Ovary (tissue), 9 donors: ENCODE data around the gene ZRSR2. TPM values are rescaled to one million over a fixed set of nuclear protein-coding genes. Genes with fewer than 3 reads are reported as not detected.

Source experiments
- DNase-seq, 5 donors: peaks; one replicate each; pipeline ENCODE4 v3.0.0-alpha.2; 2019 to 2020
- H3K27ac ChIP-seq, 2 donors: fragments of 200-600 bp; one replicate each; pipeline versions ENCODE4 v1.5.1 to v1.8.0; 2019 to 2022
- H3K27me3 ChIP-seq: fragments of 200-600 bp; one replicate; pipeline ENCODE4 v1.8.0; 2022
- H3K36me3 ChIP-seq: fragments of 200-600 bp; sonication (generic); one replicate; pipeline ENCODE4 v1.5.1; 2019
- H3K4me1 ChIP-seq: one replicate; pipeline ENCODE4 v1.8.1; 2013; ENCODE audit warnings: mild to moderate bottlenecking, moderate library complexity; ENCODE audit not compliant: insufficient read depth
- H3K4me3 ChIP-seq: fragments of 200-600 bp; sonication (generic); one replicate; pipeline ENCODE4 v1.5.1; 2017
- H3K9me3 ChIP-seq, 2 donors: fragments of 200-600 bp in 1 of 2; sonication (generic) in 1 of 2; one replicate each; pipeline versions ENCODE4 v1.5.1 to v1.8.1; 2013 to 2019; ENCODE audit warnings: mild to moderate bottlenecking in 1 of 2, moderate library complexity in 1 of 2
- CTCF ChIP-seq, 3 donors: fragments of 450-650 bp in 2 of 3; fragments of 200-600 bp in 1 of 3; IDR thresholded peaks; one replicate each; pipeline versions ENCODE4 v1.5.1 to v1.8.0; 2016 to 2022; ENCODE audit warnings: antibody characterized with exemption in 3 of 3, mild to moderate bottlenecking in 1 of 3
- EP300 ChIP-seq: sonication (generic); formaldehyde crosslinking; IDR thresholded peaks from one replicate; pipeline ENCODE4 v1.6.1; 2017; ENCODE audit warnings: antibody characterized with exemption
- POLR2A ChIP-seq: fragments of 450-650 bp; IDR thresholded peaks from one replicate; pipeline ENCODE4 v1.6.1; 2017; ENCODE audit warnings: antibody characterized with exemption, mild to moderate bottlenecking, moderate library complexity
- WGBS, 3 donors: extraction: QIAGEN DNeasy Blood & Tissue Kit in 1 of 3; methylation state at CpG; one replicate each; pipeline versions ENCODE4 v1.1.5 to v1.1.7; 2013 to 2017; 5-methylcytosine and 5-hydroxymethylcytosine counted together
- intact Hi-C, 4 donors: fragments of 100-400 bp; cut with DNase I; formaldehyde crosslinking; loops; one replicate each; pipeline versions ENCODE4 v1.11.0 to v1.15.1; 2022 to 2023
- polyA plus RNA-seq, 2 donors: library from polyadenylated mRNA; stranded (reverse); fragments of 200-250 nt in 1 of 2; fragments of 350-450 nt in 1 of 2; fragmentation: Illumina TruSeq in 1 of 2; extraction: RNeasy Lipid Tissue Mini Kit (QIAGEN cat#74804) in 1 of 2; gene quantifications; one replicate each; pipeline ENCODE4 v1.2.3, GENCODE V29; 2013 to 2014
- total RNA-seq, 7 donors: library from RNA; depleted of rRNA in 2 of 7; stranded (reverse); fragments of >200 nt in 2 of 7; fragmentation: NEBNext Ultra II Directional in 3 of 7; extraction: Animal tissue kit (Norgen Biotek cat#: 25700) in 3 of 7; gene quantifications; one replicate each; pipeline versions ENCODE4 v1.1.0 to v1.2.4, GENCODE V29; 2016 to 2023
- donor health status: DM: no; HTN: no; CAD: no; lungs with moderate emphysema.
- donor health status: DM: no; HTN: no; CAD: no.
- donor health status: Bipolar disorder and iron deficiency.
- donor health status: DM: yes; HTN: yes; CAD: no.
- donor health status: DM: no; HTN: no; CAD: no.
- donor health status: DM: yes; HTN: yes; CAD: no.

ZRSR2 gene
- total and polyA plus RNA-seq, 9 donors: 4.4 to 37.6 (median 11.8) TPM

GRCh38 chrX:15747626-15748173 lies 42.6 kb upstream of the ZRSR2 start:
- no peaks in the 10 kb centered on the region for H3K27me3 ChIP-seq
- H3K4me1 ChIP-seq: peaks cover 8% of the 10 kb centered on the region
- H3K9me3 ChIP-seq: no peaks in the 10 kb centered on the region
- intact Hi-C loops: no loop called here
- 91 to 95% (median 92%) methylated on average over 13 of the region's 13 CpGs for WGBS, 3 donors
- DNase-seq: no peak
- no peaks in the 10 kb centered on the region for H3K36me3 ChIP-seq
- no peak overlapping the region for H3K27ac ChIP-seq
- no peak for TF ChIP-seq CTCF (IDR thresholded peaks at IDR 0.05)
- TF ChIP-seq EP300: no peak
- no peak for TF ChIP-seq POLR2A
- H3K4me3 ChIP-seq: no peak overlapping the region

- no peak overlapping the region for H3K27ac ChIP-seq
- peaks cover 8% of the 10 kb centered on the region for H3K4me1 ChIP-seq
- no peak for DNase-seq
- intact Hi-C loops: no loop called here
- H3K36me3 ChIP-seq: no peaks in the 10 kb centered on the region
- H3K27me3 ChIP-seq: no peaks in the 10 kb centered on the region
- WGBS, 3 donors: 87 to 94% (median 93%) methylated on average over 3 of the region's 3 CpGs
- H3K4me3 ChIP-seq: no peak overlapping the region
- TF ChIP-seq POLR2A (no peak), CTCF (IDR thresholded peaks at IDR 0.05) (no peak), EP300 (no peak)
- H3K9me3 ChIP-seq: no peaks in the 10 kb centered on the region
Measured at GRCh38 chrX:15748841-15749240, 41.4 kb upstream of the ZRSR2 start.

GRCh38 chrX:15749642-15750610 lies 40.4 kb upstream of the ZRSR2 start:
- no peaks in the 10 kb centered on the region for H3K9me3 ChIP-seq
- H3K4me1 ChIP-seq: peaks cover 4% of the 10 kb centered on the region
- no peak overlapping the region for H3K4me3 ChIP-seq
- no peak for DNase-seq
- no peaks in the 10 kb centered on the region for H3K36me3 ChIP-seq
- WGBS, 3 donors: 45 to 59% (median 50%) methylated on average over 7 of the region's 7 CpGs
- no peaks in the 10 kb centered on the region for H3K27me3 ChIP-seq
- no peak for TF ChIP-seq EP300
- no peak for TF ChIP-seq CTCF (IDR thresholded peaks at IDR 0.05)
- TF ChIP-seq POLR2A: no peak
- intact Hi-C loops: no loop called here
- H3K27ac ChIP-seq: peak overlapping the region; percentile 1 to 34

GRCh38 chrX:15750611-15751154 lies 39.6 kb upstream of the ZRSR2 start:
- DNase-seq: no peak
- 32 to 50% (median 50%) methylated on average over 5 of the region's 5 CpGs for whole genome bisulfite sequencing, 3 donors
- Histone ChIP-seq H3K27me3 (no peaks in the 10 kb centered on the region), H3K36me3 (no peaks in the 10 kb centered on the region), H3K27ac (peak overlapping the region in 1 of 2 donors; percentile 34), H3K4me1 (peaks cover 4% of the 10 kb centered on the region), H3K4me3 (no peak overlapping the region), H3K9me3 (no peaks in the 10 kb centered on the region)
- no peak for TF ChIP-seq EP300
- no peak for TF ChIP-seq POLR2A
- no peak for TF ChIP-seq CTCF (IDR thresholded peaks at IDR 0.05)
- intact Hi-C loops: no loop called here
